HG02588 (cell line): ENCODE measurements around the gene ADGRV1.

Experiments
- ATAC-seq: cut with Tn5 transposase; IDR thresholded peaks from one replicate; pipeline ENCODE4 v1.9.1; 2021; ENCODE audit warnings: mild to moderate bottlenecking, moderate library complexity; ENCODE audit not compliant: unreplicated experiment

The ADGRV1 gene

DNA sequence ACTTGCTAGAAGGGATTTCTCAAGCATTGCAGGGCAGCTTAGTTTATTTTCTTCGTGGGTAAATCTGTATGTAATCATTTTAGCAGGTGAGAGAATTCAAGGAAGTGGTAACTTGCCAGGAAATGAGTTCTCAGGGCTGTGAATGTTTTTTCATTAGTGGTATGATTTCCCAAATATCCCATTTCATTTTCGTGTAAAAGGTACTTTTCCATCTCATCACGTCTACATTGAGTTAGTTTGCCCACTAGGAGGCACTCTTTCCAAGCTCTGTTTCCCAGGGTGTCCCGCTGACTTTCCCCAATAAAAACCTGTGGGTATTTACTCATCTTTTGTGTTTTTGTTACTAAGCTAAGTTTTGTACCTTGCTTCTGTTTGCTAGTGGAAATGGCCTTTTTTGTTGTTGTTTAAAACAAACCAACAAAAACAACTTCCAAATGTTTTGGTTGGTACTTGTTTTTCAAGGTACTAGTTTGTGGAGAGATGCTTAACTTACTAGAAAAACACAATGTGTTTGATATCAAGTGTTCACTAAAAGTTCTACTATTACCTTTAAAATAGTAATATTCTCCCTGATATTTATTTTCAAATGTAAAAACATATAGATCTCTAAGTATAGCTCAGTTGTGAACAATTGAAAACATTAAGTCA, 373.6 kb downstream of the ADGRV1 start:
- ATAC-seq, result peak; percentile 58

DNA sequence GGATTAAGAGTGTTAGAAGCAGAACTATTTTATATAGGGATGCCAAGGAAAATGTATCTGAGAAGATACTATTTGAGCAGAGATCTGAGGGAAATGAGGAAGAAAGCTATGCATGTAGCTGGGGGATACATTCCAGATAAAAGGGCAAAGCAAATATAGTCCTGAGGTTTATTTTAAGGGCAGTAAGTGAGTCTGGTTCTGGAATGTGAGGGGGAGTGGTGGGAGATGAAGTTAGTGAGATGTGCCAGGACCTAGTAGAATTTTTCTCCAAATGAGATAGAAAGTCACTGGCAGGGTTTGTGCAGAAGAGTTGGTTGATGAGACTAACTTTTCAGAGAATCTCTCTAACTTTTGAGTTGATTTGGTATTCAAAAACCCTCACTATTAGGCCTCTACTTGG, 374.7 kb downstream of the ADGRV1 start:
- no peak for ATAC-seq

DNA sequence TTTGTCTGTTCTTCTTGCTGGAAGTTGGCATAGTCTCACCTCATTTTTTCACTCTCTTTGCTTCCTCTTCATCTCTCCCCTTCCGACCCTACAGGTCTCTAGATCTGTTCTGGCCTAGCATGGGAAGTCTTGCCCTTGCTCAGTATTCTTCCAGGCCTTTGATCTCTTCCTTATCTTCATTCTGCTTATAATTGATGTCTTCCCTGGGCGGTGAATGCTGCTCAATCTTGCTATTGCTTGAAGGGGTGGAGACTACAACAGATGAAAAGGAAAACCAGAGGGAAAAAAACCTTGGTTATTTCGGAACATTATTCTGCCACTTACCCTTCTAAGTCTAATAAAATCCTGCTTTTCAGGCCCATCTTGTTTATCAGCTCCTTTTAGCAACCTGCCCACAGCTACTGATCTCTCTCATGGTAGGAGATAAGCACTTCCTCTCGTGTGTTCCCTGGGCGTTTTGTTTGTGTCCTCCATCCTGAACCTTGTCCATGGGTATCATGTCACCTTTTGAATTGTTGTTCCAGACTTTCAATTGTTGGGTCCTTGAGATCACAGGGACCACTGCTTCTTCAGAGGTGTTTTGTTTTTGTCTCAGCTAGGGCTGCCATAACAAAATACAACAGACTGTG, 375.6 kb downstream of the ADGRV1 start:
- ATAC-seq, result no peak

DNA sequence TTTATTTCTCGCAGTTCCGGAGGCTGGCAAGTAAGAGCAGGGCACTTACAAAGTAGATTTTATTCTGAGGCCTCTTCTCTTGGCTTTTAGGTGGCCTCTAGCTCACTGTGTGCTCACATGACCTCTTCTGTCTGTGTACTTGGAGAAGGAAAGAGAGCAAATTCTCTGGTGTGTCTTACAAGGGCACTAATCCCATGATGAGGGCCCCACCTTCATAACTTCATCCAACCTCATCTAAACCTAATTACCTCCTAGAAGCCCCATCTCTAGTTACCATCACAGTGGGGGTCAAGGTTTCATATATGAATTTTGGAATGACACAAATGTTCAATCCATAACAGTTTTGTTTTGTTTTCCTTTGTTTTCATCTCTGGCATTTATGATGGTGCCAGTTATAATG, 376.1 kb downstream of the ADGRV1 start:
- ATAC-seq, result no peak

DNA sequence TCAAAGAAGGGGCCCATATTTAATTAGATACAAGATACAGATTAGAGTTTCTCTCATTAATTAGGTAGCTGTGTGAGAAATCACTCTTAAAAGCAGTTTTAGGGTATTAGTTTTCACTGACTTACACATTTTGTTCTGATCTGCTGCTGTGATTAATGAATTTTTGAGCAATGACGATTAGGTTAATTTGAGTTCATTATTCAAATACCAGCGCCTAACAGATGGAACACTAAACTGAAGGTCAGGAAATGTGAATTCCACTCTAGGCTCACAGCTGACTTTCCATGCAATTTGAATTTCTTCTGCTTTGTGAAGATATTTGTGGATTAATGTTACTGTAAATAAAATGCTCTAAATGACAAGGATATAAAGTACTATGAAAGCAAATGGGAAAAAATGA, 380.6 kb downstream of the ADGRV1 start:
- ATAC-seq, result no peak

DNA sequence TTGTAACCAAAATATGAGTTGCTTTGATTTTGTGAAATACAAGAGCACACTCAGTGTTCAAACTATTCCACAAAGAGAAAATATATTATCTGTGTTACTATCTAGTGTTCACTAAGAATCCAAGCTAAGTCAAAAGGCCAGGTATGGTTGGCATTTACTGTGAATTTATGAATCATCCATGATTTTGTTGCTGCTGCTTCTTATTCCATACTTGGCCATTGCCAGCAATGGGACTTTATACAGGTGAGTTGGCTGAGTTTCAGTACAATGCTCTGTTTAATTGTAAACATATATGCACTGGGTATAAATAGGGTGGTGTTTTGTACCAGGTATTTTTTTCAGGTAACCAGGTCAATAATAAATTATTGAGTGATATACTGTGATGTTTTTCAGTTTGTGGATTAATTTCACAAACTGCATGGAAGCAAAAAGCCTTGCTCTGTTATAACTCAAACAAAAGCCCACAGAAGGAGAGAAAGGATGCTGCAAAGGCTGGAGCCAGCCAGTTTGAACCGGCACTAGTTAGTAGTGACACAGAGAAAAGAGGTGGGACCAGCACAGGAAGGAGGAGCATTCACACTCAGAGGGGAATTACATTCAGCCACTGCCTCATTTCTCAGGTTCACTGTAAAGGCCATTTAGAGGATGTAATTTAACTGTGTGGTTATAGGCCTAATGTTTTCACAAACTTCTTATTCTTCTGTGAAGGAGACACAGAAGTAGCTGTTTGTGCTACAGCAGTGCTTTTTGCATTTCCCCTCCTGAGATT, 381.8 kb downstream of the ADGRV1 start:
- ATAC-seq, result peak; percentile 99

DNA sequence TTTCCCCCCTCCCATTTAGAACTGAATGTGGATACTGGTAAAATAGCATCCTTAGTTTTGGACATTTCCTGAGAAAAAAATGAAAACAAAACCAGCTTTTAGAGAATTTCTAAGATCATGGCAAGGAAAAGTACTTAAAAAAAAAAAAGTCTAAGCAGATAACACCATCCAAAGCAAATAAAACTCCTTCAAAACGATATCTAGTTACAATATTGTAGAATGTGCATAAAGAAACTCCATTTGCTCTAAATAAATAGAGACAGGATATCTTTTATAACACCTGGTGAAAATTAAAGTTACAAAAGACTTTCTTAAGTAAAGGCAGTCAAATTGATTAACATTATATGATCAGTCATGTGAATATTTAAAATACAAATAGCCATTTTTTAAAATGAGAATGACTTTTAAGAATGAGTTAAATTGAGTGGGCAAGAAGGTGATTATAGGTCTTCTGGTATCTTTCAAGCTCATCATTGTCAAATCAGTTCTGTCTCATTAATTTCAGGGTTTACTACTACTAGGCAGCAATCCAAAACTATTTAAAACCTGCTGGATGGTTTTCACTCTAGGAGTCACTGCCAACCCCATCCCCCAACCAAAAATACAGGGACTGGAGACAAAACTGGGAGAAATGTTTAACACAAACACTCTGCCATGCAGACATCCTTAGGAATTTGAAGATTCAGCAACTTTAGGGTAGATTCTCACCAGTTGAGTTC, 382.6 kb downstream of the ADGRV1 start:
- ATAC-seq, result no peak

DNA sequence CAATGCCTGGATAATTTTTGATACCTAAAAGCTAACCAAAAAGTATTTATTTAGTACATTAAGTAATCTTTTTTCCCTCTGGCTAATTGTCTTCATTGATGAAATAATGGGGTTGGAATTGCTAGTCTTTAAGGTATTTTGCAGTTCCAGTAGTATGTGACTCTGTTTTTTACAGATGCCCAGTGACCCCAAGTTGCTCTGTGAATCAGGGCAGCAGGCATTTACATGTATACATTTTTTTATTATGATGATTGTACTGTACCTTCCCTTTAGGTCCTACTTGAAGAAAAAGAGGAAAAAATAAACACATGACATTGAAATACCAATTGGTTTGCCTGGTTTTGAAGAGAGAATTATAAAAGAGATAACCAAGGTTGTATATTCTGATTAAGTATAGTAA, 385.5 kb downstream of the ADGRV1 start:
- ATAC-seq, result no peak

DNA sequence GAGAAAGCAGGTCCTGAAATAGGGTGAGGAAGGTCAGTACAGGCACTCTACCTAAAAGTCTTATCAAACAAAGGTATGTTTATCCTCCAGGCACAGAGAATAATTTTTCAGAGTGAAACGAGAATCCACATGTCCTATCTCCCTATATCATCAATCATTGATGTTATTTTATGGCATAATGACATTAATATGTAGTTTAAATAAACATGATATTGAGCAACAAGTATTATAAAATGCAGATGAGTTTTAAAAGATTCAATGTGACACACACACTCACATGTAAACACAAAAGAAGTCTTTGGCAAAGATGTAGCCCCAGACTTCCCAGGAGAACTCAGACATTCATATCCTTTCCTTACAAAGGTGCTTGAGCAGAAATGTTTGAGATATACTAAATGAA, 389.1 kb downstream of the ADGRV1 start:
- no peak for ATAC-seq

DNA sequence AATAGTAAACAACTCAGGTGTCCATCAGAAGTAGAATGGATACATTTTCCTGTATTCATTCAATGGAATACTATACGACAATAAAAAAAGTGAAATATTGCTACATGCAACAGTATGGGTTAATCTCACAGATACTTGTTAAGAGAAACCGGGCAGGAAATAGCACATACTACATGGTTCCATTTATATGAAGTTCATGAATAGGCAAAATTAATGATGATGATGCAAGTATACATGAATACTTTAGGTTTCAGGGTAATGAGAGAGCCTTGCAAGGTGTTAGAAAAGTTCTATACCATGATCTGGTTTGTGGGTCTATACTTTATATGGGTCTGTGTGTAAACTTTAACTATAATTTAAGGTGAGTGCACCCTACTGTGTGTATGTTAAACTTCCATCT, 390.4 kb downstream of the ADGRV1 start:
- ATAC-seq, result no peak

DNA sequence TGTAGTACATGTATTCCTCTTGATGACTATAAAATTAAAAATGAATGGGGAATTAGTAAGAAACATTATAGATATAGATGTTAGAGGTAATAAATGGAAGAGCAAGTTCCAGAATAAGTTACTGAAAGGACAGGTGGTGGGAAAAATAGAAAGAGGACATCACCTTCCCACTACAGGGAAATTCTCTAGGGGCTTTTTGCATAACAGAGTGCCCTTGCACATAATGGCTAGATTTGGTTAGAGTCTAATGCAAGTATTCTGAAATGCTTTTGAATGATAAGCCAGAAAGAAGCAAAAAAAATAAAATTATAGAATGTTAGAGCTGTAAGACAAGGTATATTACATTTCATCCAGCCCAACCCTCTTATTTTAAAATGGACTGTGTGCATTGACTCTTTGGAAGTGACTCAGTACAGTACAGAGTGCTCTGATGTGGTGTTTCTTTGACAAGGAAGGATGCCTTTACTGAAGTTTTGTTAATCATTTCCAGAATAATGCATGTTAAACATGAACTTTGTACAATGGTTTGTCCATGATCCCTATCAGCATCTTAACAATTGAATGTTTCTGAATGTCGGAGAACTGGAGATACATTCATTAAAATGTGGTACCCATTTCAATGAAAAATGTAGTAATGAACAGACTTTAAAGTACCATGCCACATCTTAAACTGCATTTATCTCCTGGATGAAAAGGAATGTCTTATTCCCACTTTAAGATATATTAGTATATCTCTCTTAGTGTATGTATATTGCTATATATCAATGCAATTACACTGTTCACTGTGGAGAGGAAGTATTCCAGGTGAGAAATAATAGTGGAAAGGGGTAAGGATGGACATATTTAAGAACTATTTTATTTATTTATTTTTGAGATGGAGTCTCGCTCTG, 391.1 kb downstream of the ADGRV1 start:
- no peak for ATAC-seq

DNA sequence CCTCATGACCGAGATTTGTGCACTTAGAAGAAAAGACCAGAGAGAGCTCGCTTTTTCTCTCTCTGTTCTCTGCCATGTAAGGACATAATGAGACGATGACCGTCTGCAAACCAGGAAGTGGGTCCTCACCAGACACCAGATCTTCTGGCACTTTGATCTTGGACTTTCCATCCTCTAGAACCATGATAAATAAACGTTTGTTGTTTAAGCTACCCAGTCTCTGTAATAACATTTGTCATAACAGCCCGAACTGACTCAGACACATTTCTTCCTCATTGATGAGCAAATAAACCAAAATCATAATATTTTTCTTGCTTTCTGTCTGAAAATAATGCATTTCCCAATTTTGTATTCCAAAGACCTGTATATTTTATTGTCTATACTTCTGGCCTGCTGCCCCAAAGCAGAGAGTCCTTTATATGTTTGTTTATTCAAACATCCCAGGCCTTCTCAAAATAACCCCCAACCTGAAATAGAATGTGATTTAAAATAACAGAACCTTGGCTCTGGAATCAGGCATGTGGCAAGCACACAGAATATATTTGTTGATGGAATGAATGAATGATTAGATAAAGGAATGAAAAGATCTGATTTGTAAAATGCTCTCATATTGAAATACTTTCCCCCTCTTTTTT, 396.5 kb downstream of the ADGRV1 start:
- ATAC-seq, result no peak

DNA sequence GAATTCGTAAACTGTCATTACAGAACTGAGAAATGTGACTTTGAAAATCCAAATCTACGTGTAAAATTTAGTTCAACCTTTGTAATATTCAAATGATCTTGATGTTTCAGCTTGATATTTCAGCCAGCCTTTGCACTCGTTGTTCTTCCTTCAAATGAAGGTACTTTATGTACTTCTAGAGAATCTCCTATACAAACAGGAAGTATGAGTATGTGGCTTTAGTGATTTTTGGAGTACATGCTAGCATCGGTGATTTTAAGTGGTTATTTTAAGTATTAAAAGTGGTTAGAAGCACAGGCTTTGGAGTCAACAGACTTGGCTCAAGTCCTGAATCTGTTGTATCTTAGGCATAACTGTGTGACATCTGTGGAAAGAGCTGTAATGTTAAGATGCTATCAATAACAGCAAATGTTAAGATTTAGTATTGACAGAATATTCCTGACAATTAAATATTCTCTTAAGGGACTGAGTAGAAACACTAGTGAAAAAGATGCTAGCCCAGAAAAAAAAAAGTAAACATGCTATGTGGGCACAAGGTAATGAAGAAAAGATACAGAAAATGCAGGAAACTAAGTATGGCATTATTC, 398.0 kb downstream of the ADGRV1 start:
- no peak for ATAC-seq

DNA sequence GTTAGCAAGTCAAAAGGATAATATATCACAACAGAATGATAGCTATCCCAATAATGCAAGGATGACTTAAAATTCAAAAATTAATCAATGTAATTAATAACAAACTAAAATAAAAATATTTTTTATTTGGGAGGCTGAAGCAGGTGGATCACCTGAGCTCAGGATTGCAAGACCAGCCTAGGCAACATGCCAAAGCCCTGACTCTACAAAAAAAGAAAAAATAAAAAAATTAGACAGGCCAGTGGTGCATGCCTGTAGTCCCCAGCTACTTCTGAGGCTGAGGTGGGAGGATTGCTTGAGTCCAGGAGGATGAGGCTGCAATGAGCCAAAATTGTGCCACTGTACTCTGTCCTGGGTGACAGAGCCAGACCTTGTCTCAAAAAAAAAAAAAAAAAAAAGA, 399.3 kb downstream of the ADGRV1 start:
- no peak for ATAC-seq

DNA sequence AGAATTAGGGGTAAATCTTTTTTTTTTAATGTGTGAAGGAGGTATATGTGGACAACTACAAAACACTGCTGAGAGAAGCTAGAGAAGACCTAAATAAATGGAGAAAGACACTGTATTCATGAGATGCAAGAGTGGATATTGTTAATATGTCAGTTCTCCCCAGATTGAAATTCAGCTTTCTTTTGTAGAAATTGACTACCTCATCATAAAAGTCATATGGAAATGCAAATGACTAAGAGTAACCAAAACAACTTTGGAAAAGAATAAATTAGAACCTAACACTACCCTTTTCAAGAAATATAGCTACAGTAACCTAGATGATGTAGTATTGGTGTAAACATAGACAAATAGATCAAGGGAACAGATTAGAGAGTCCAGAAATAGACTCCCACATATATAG, 400.7 kb downstream of the ADGRV1 start:
- ATAC-seq, result no peak

DNA sequence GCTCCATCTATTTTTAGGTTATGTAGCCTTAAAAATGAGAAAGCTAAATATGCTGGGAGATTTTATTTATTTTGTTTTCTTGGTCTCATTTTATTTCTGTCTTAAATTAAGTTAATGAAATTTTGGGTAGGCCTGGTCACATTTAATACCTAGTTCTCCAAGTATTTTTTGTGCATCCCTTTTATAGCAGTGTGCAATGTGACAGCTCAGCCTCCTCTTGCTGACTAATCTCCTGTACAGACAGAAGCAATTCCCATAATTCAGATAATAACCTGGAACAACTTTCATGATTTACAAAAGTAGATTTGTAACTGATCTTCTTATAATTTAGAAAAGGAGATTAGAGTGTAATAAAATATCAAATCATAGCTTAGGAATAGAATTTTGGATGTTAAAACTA, 403.9 kb downstream of the ADGRV1 start:
- no peak for ATAC-seq

DNA sequence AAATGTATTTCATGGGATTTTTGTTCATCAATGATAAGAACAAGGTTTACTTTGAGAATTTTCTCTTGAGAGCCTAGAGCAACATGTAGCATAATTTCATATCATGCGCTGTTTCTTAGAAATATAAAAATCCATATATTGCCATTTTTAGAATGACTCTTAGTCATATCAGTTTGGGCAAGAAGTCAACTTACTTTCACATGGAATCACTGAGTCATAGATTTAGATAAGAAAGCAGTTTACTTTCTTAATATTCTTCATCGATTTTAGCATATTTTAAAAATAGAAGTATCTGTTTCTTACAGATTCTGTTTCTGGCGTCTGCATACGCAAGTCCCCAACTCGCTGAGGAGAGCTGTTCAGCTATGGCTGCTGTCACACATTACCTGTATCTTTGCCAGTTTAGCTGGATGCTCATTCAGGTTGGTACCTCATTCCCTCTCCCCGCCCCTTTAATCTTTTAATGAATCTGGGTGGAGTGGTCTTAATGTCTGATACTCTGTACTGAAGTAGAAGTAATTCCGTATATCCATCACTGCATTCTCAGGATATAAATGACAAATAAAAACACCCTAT, 406.6 kb downstream of the ADGRV1 start:
- no peak for ATAC-seq

DNA sequence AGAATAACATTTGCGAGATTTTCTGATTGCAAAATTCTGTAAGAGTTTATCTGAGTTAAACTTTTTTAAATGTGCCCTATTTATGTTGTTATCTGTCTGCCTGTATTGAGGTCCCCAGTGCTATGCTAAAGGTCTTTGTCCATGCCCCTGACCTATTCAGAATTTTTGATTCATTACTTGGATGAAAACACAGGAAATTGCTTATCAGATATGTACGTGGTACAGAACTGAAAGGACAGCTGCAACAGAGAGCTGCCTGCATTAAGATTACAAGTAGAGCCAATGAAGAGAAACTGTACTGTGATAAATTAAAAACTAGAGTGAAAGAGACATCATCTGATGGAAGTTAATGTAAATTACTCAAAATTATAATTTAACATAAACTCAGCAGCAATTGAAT, 408.8 kb downstream of the ADGRV1 start:
- ATAC-seq, result no peak

DNA sequence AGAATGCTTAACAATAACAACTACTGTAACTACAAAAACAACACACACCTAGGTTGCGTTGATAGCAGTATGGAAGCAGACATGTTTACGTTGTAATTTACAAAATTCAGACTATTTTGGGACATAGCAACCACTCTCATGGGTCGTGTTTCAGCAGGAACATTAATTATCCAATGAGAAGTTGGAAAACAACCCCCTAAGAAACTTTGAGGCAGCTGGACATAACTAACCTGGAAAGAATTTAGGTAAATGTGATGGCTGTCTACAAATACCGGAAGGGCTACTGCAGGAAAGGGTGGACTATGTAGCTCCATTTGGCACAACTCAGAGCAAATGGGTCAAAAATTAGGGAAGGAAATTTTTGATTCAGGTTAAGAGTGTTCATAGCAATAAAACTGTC, 409.3 kb downstream of the ADGRV1 start:
- ATAC-seq, result no peak
